Gastroesophageal sphincter (tissue), 4 donors: Measurements from ENCODE around the gene ITPKB. TPM values are rescaled to one million over a fixed set of nuclear protein-coding genes. Genes with fewer than 3 reads are reported as not detected.

Experiments used
- ATAC-seq: fragments of 150-250 bp; one replicate; pipeline ENCODE4 v1.9.1; 2016; ENCODE audit warnings: mild to moderate bottlenecking, moderate library complexity
- H3K27ac ChIP-seq, 4 donors: fragments of 200-600 bp; sonication (generic) in 3 of 4; 1 replicate in 3 of 4; 2 replicates in 1 of 4; pipeline ENCODE4 v1.5.1; 2016 to 2019
- H3K27me3 ChIP-seq: fragments of 200-600 bp; sonication (generic); one replicate; pipeline ENCODE4 v1.5.1; 2019
- H3K36me3 ChIP-seq, 2 donors: fragments of 200-600 bp; sonication (generic); one replicate each; pipeline ENCODE4 v1.5.1; 2019; ENCODE audit warnings: control low read depth in 1 of 2
- H3K4me1 ChIP-seq, 3 donors: fragments of 200-600 bp; sonication (generic); 1 replicate in 2 of 3; 2 replicates in 1 of 3; pipeline ENCODE4 v1.5.1; 2016 to 2019; ENCODE audit warnings: control low read depth in 2 of 3
- H3K4me3 ChIP-seq, 2 donors: fragments of 200-600 bp; sonication (generic); one replicate each; pipeline ENCODE4 v1.5.1; 2019; ENCODE audit warnings: mild to moderate bottlenecking in 1 of 2, moderate library complexity in 1 of 2
- H3K9me3 ChIP-seq, 3 donors: fragments of 200-600 bp; sonication (generic); one replicate each; pipeline ENCODE4 v1.5.1; 2017 to 2019; ENCODE audit warnings: control low read depth in 2 of 3
- EP300 ChIP-seq: sonication (generic); formaldehyde crosslinking; IDR thresholded peaks from one replicate; pipeline ENCODE4 v1.6.1; 2017; ENCODE audit warnings: antibody characterized with exemption, mild to moderate bottlenecking
- POLR2A ChIP-seq, 2 donors: fragments of 450-650 bp; IDR thresholded peaks; one replicate each; pipeline ENCODE4 v1.6.1; 2017; ENCODE audit warnings: antibody characterized with exemption in 2 of 2, mild to moderate bottlenecking in 2 of 2, moderate library complexity in 1 of 2
- POLR2AphosphoS5 ChIP-seq: sonication (generic); formaldehyde crosslinking; IDR thresholded peaks from one replicate; pipeline ENCODE4 v1.6.1; 2017; ENCODE audit warnings: antibody characterized with exemption
- WGBS, 2 donors: methylation state at CpG; one replicate each; pipeline ENCODE4 v1.1.5; 2018; ENCODE audit warnings: low coverage in 1 of 2; 5-methylcytosine and 5-hydroxymethylcytosine counted together
- total RNA-seq, 4 donors: library from RNA; depleted of rRNA; stranded (reverse); fragments of >200 nt; gene quantifications; one replicate each; pipeline ENCODE4 v1.1.0, GENCODE V29; 2016
- TF ChIP-seq, protein P1 (sequence below), 4 experiments: fragments of 200-600 bp in 2 of 4; fragments of 450-650 bp in 2 of 4; sonication (generic) in 1 of 4; IDR thresholded peaks; one replicate each; pipeline ENCODE4 v1.5.1; 2017 to 2019; ENCODE audit warnings: antibody characterized with exemption in 4 of 4, mild to moderate bottlenecking in 2 of 4, moderate library complexity in 2 of 4

The ITPKB gene
- total RNA-seq, 4 donors from 2014 or later = 75.0 to 184 (median 94.2) TPM

GRCh38 chr1:226666164-226666506 lies 72.9 kb downstream of the ITPKB start:
- Histone ChIP-seq H3K4me3 (no peak overlapping the region), H3K27me3 (no peaks in the 10 kb centered on the region), H3K27ac (peak overlapping the region in 1 of 4 donors; percentile 73), H3K36me3 (no peaks in the 10 kb centered on the region), H3K9me3 (no peaks in the 10 kb centered on the region), H3K4me1 (peaks cover 0 to 59% (median 43%) of the 10 kb centered on the region in 3 donors)
- 67 to 100% methylated on average over 2 to 3 of the region's 6 CpGs for WGBS, 2 donors
- no peak for ATAC-seq
- TF ChIP-seq, protein P1, sequence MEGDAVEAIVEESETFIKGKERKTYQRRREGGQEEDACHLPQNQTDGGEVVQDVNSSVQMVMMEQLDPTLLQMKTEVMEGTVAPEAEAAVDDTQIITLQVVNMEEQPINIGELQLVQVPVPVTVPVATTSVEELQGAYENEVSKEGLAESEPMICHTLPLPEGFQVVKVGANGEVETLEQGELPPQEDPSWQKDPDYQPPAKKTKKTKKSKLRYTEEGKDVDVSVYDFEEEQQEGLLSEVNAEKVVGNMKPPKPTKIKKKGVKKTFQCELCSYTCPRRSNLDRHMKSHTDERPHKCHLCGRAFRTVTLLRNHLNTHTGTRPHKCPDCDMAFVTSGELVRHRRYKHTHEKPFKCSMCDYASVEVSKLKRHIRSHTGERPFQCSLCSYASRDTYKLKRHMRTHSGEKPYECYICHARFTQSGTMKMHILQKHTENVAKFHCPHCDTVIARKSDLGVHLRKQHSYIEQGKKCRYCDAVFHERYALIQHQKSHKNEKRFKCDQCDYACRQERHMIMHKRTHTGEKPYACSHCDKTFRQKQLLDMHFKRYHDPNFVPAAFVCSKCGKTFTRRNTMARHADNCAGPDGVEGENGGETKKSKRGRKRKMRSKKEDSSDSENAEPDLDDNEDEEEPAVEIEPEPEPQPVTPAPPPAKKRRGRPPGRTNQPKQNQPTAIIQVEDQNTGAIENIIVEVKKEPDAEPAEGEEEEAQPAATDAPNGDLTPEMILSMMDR (IDR thresholded peaks at IDR 0.05) = no peak
- TF ChIP-seq POLR2AphosphoS5 = no peak
- no peak for TF ChIP-seq EP300
- no peak for TF ChIP-seq POLR2A (IDR thresholded peaks at IDR 0.05)

GRCh38 chr1:226665505-226666163 lies 73.4 kb downstream of the ITPKB start:
- TF ChIP-seq POLR2A (IDR thresholded peaks at IDR 0.05) (no peak), POLR2AphosphoS5 (no peak), EP300 (no peak)
- TF ChIP-seq, protein P1 (IDR thresholded peaks at IDR 0.05) = no peak
- Histone ChIP-seq H3K4me3 (no peak overlapping the region), H3K27ac (peak overlapping the region in 1 of 4 donors; percentile 73), H3K4me1 (peaks cover 0 to 64% (median 48%) of the 10 kb centered on the region in 3 donors), H3K36me3 (no peaks in the 10 kb centered on the region), H3K27me3 (no peaks in the 10 kb centered on the region), H3K9me3 (no peaks in the 10 kb centered on the region)
- no peak for ATAC-seq
- 85 to 89% methylated on average over 4 to 7 of the region's 17 CpGs for WGBS, 2 donors

GRCh38 chr1:226664413-226665101 lies 74.5 kb downstream of the ITPKB start:
- Histone ChIP-seq H3K4me1 (peaks cover 0 to 72% (median 54%) of the 10 kb centered on the region in 3 donors), H3K4me3 (peak overlapping the region in 1 of 2 donors; percentile 11), H3K36me3 (no peaks in the 10 kb centered on the region), H3K9me3 (no peaks in the 10 kb centered on the region), H3K27ac (peak overlapping the region in 1 of 4 donors; percentile 73), H3K27me3 (no peaks in the 10 kb centered on the region)
- TF ChIP-seq POLR2AphosphoS5 = peak; percentile 82
- TF ChIP-seq, protein P1 (IDR thresholded peaks at IDR 0.05) = no peak
- ATAC-seq = peak; percentile 50
- WGBS, 2 donors = 0 to 12% methylated on average over 5 to 12 of the region's 15 CpGs

- no peaks in the 10 kb centered on the region for H3K36me3 ChIP-seq
- WGBS, 2 donors = 60 to 71% methylated on average over 3 to 7 of the region's 7 CpGs
- no peak for ATAC-seq
- H3K9me3 ChIP-seq = no peaks in the 10 kb centered on the region
- H3K4me3 ChIP-seq = no peak overlapping the region
- peak overlapping the region in 1 of 4 donors; percentile 73 for H3K27ac ChIP-seq
- peaks cover 0 to 83% (median 53%) of the 10 kb centered on the region in 3 donors for H3K4me1 ChIP-seq
- no peaks in the 10 kb centered on the region for H3K27me3 ChIP-seq
- TF ChIP-seq POLR2AphosphoS5 (no peak), POLR2A (IDR thresholded peaks at IDR 0.05) (no peak), EP300 (no peak)
- TF ChIP-seq, protein P1 (IDR thresholded peaks at IDR 0.05) = no peak
These were observed 75.8 kb downstream of the ITPKB start for GRCh38 chr1:226663327-226663704.
